Thoracic aorta (tissue), 2 donors: ENCODE measurements around the gene ZRANB3. TPM values are rescaled to one million over a fixed set of nuclear protein-coding genes. Genes with fewer than 3 reads are reported as not detected.
"Not testable (repeated sequence)": the region's sequence is repeated elsewhere in the genome, so short reads cannot be mapped to it uniquely, and the experiment has no call there.

Source experiments
- ATAC-seq: fragments of 150-250 bp; one replicate; pipeline ENCODE4 v1.8.0; 2017; ENCODE audit warnings: low read depth; ENCODE audit not compliant: insufficient number of reproducible peaks, low FRiP score
- DNase-seq: peaks from one replicate; pipeline ENCODE4 v3.0.0-alpha.2; 2020; ENCODE audit warnings: low spot score
- H3K27ac ChIP-seq, 2 donors: fragments of 200-600 bp; sonication (generic); 1 replicate in 1 of 2; 2 replicates in 1 of 2; pipeline ENCODE4 v1.5.1; 2016; ENCODE audit warnings: mild to moderate bottlenecking in 2 of 2, moderate library complexity in 2 of 2
- H3K27me3 ChIP-seq: fragments of 200-600 bp; sonication (generic); replicated peaks from 2 replicates; pipeline ENCODE4 v1.6.0; 2016; ENCODE audit warnings: mild to moderate bottlenecking; ENCODE audit not compliant: insufficient read depth
- H3K36me3 ChIP-seq: fragments of 200-600 bp; sonication (generic); one replicate; pipeline ENCODE4 v1.5.1; 2016
- H3K4me1 ChIP-seq, 2 donors: fragments of 200-600 bp; sonication (generic); 1 replicate in 1 of 2; 2 replicates in 1 of 2; pipeline versions ENCODE4 v1.5.1 to v1.6.0; 2016; ENCODE audit warnings: low read depth in 2 of 2, mild to moderate bottlenecking in 1 of 2; ENCODE audit not compliant: control insufficient read depth in 1 of 2
- H3K4me3 ChIP-seq: fragments of 200-600 bp; sonication (generic); 2 replicates; pipeline ENCODE4 v1.5.1; 2016; ENCODE audit warnings: mild to moderate bottlenecking
- H3K9me3 ChIP-seq: fragments of 200-600 bp; sonication (generic); 2 replicates; pipeline ENCODE4 v1.5.1; 2016
- CTCF ChIP-seq: fragments of 200-600 bp; sonication (generic); IDR thresholded peaks from one replicate; pipeline ENCODE4 v1.5.1; 2019; ENCODE audit warnings: antibody characterized with exemption
- total RNA-seq, 2 donors: library from RNA; depleted of rRNA; stranded (reverse); fragments of >200 nt; gene quantifications; one replicate each; pipeline versions ENCODE4 v1.1.0 to v1.2.3, GENCODE V29; 2016

ZRANB3 gene
- total RNA-seq, 2 donors from 2014 or later: 3.2 to 4.2 TPM

DNA sequence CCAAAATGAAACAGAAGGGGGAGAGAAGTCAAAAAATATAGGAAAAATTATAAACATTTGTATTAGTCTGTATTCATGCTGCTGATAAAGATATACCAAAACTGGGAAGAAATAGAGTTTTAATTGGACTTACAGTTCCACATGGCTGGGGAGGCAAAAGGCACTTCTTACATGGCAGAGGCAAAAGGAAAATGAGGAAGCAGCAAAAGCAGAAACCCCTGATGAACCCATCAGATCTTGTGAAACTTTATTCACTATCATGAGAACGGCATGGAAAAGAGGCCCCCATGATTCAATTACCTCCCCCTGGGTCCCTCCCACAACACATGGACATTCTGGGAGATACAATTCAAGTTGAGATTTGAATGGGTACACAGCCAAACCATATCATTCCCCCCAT lies 79.1 kb downstream of the ZRANB3 start:
- no peak for ATAC-seq
- TF ChIP-seq CTCF: no peak
- H3K27me3 ChIP-seq: no peaks in the 10 kb centered on the region
- peaks cover 11% of the 10 kb centered on the region for H3K9me3 ChIP-seq
- no peaks in the 10 kb centered on the region for H3K4me1 ChIP-seq
- H3K4me3 ChIP-seq: no peak overlapping the region
- DNase-seq: no peak
- no peak overlapping the region for H3K27ac ChIP-seq
- H3K36me3 ChIP-seq: no peaks in the 10 kb centered on the region

GRCh38 chr2:135443013-135443412 lies 88.0 kb downstream of the ZRANB3 start:
- not testable (repeated sequence) for H3K4me1 ChIP-seq, H3K4me3 ChIP-seq, ATAC-seq, DNase-seq, H3K36me3 ChIP-seq, H3K27ac ChIP-seq, H3K27me3 ChIP-seq, H3K9me3 ChIP-seq

DNA sequence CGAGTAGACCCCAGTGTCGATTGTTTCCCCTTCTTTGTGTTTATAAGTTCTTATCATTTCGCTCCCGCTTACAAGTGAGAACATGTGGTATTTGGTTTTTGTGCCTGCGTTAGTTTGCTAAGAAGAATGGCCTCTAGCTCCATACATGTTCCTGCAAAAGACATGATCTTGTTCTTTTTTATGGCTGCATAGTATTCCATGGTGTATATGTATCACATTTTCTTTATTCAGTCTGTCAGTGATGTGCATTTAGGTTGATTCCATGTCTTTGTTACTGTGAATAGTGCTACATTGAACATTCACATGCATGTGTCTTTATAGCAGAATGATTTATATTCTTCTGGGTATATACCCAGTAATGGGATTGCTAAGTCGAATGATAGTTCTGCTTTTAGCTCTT lies 95.9 kb downstream of the ZRANB3 start:
- not testable (repeated sequence) for DNase-seq, H3K4me3 ChIP-seq, ATAC-seq, H3K36me3 ChIP-seq, H3K4me1 ChIP-seq, H3K27ac ChIP-seq, H3K27me3 ChIP-seq, H3K9me3 ChIP-seq

DNA sequence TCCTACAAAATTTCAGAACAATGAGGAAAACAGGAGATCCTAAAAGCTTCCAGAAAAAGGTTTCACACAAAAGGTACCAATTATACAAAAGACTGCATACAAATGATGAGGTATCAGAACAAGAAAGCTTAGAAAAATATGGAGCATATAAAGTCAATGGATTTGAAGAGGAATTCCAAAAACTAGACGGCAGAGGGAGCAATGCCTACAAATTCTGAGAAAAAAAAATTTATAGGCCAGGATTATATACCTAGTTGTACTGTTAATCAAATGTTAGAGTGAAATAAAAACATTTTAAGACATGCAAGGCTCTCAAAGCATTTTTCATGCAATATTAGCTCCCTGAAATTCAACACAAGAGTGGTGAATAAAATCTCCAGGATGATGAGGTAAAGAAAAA lies 106.2 kb downstream of the ZRANB3 start:
- Histone ChIP-seq H3K9me3 (peaks cover 6% of the 10 kb centered on the region), H3K27me3 (no peaks in the 10 kb centered on the region), H3K4me3 (no peak overlapping the region), H3K36me3 (no peaks in the 10 kb centered on the region), H3K4me1 (no peaks in the 10 kb centered on the region), H3K27ac (no peak overlapping the region)
- DNase-seq: no peak
- no peak for ATAC-seq
- no peak for TF ChIP-seq CTCF

- ATAC-seq: no peak
- H3K27ac ChIP-seq: no peak overlapping the region
- TF ChIP-seq CTCF: no peak
- no peaks in the 10 kb centered on the region for H3K27me3 ChIP-seq
- H3K9me3 ChIP-seq: peaks cover 6% of the 10 kb centered on the region
- no peaks in the 10 kb centered on the region for H3K36me3 ChIP-seq
- DNase-seq: no peak
- no peaks in the 10 kb centered on the region for H3K4me1 ChIP-seq
- no peak overlapping the region for H3K4me3 ChIP-seq
Observed at GRCh38 chr2:135422898-135423297, 108.1 kb downstream of the ZRANB3 start.

GRCh38 chr2:135411646-135412045 lies 119.4 kb downstream of the ZRANB3 start:
- no peak for ATAC-seq
- H3K4me1 ChIP-seq: no peaks in the 10 kb centered on the region
- no peaks in the 10 kb centered on the region for H3K9me3 ChIP-seq
- H3K36me3 ChIP-seq: no peaks in the 10 kb centered on the region
- DNase-seq: no peak
- no peaks in the 10 kb centered on the region for H3K27me3 ChIP-seq
- H3K27ac ChIP-seq: no peak overlapping the region
- no peak for TF ChIP-seq CTCF
- no peak overlapping the region for H3K4me3 ChIP-seq
